Stimulated activated CD4-positive, alpha-beta T cell treated with anti-CD3 and anti-CD28 coated beads, Interleukin-1b, Interleukin-23, amount 100 ng/mL, for 1 hour (primary cell): ENCODE results near the gene TARS1.
A peak's percentile ranks its signal among the peaks of the same experiment; 100 is the strongest.

ENCODE experiments used
- DNase-seq, 2 donors: peaks; one replicate each; pipeline ENCODE4 v3.0.0-alpha.2; 2020; ENCODE audit warnings: low read depth in 2 of 2

Gene TARS1

GRCh38 chr5:33440482-33441240, at the start of gene TARS1:
TSS of gene TARS1 (plus strand) at chr5:33440965. CDS start at chr5:33441087, 122 bp downstream.
- peak; percentile 76 to 86 for DNase-seq

- no peak for DNase-seq
These were observed 42.3 kb upstream of the TARS1 start for GRCh38 chr5:33398501-33398900.

- no peak for DNase-seq
These were observed 40.1 kb upstream of the TARS1 start for GRCh38 chr5:33400675-33401074.

GRCh38 chr5:33401482-33402390, 39.0 kb upstream of the TARS1 start:
- no peak for DNase-seq

GRCh38 chr5:33403187-33403586, 37.6 kb upstream of the TARS1 start:
- DNase-seq: no peak

GRCh38 chr5:33408816-33409215, 31.9 kb upstream of the TARS1 start:
- no peak for DNase-seq

GRCh38 chr5:33409435-33410170, 31.2 kb upstream of the TARS1 start:
- no peak for DNase-seq

GRCh38 chr5:33410221-33410620, 30.5 kb upstream of the TARS1 start:
- DNase-seq: no peak

- no peak for DNase-seq
These were observed 29.3 kb upstream of the TARS1 start for GRCh38 chr5:33411498-33411897.

GRCh38 chr5:33415811-33416354, 24.9 kb upstream of the TARS1 start:
- DNase-seq: no peak

- no peak for DNase-seq
These were observed 23.1 kb upstream of the TARS1 start for GRCh38 chr5:33417632-33418031.

GRCh38 chr5:33420946-33421345, 19.8 kb upstream of the TARS1 start:
- no peak for DNase-seq

GRCh38 chr5:33422191-33422590, 18.6 kb upstream of the TARS1 start:
- DNase-seq: no peak

- DNase-seq: no peak
These were observed 17.6 kb upstream of the TARS1 start for GRCh38 chr5:33423018-33423630.

GRCh38 chr5:33425314-33425713, 15.5 kb upstream of the TARS1 start:
- no peak for DNase-seq

GRCh38 chr5:33430983-33431382, 9.8 kb upstream of the TARS1 start:
- DNase-seq: no peak

- DNase-seq: no peak
These were observed 8.1 kb upstream of the TARS1 start for GRCh38 chr5:33432656-33433055.

- DNase-seq: no peak
These were observed 7.2 kb upstream of the TARS1 start for GRCh38 chr5:33433303-33434240.

- peak; percentile 27 to 30 for DNase-seq
These were observed 4.8 kb upstream of the TARS1 start for GRCh38 chr5:33435893-33436490.

- no peak for DNase-seq
These were observed 1.8 kb upstream of the TARS1 start for GRCh38 chr5:33438996-33439395.
